Parathyroid adenoma (tissue), 2 donors: Measurements from ENCODE around the gene ASIC4.

Experiments
- H2AFZ ChIP-seq: fragments of 300-600 bp; sonication (generic); one replicate; pipeline ENCODE4 v1.7.0; 2017; ENCODE audit warnings: antibody characterized with exemption, mild to moderate bottlenecking
- H3K27ac ChIP-seq: fragments of 300-600 bp; sonication (generic); one replicate; pipeline ENCODE4 v1.7.0; 2017
- H3K27me3 ChIP-seq: fragments of 300-600 bp; sonication (generic); one replicate; pipeline ENCODE4 v1.7.0; 2017; ENCODE audit warnings: low read length; ENCODE audit not compliant: control insufficient read depth, insufficient read depth
- H3K36me3 ChIP-seq: fragments of 300-600 bp; sonication (generic); one replicate; pipeline ENCODE4 v1.7.0; 2017; ENCODE audit warnings: low read length; ENCODE audit not compliant: control insufficient read depth, insufficient read depth
- H3K4me1 ChIP-seq: fragments of 300-600 bp; sonication (generic); one replicate; pipeline ENCODE4 v1.7.0; 2017; ENCODE audit warnings: control low read depth
- H3K4me2 ChIP-seq: fragments of 300-600 bp; sonication (generic); one replicate; pipeline ENCODE4 v1.7.0; 2017; ENCODE audit warnings: low read length
- H3K4me3 ChIP-seq: fragments of 300-600 bp; sonication (generic); one replicate; pipeline ENCODE4 v1.7.0; 2017; ENCODE audit warnings: low read depth, low read length
- H3K79me2 ChIP-seq: fragments of 300-600 bp; sonication (generic); one replicate; pipeline ENCODE4 v1.7.0; 2017; ENCODE audit warnings: control low read depth
- H3K9ac ChIP-seq: fragments of 300-600 bp; sonication (generic); one replicate; pipeline ENCODE4 v1.7.0; 2017; ENCODE audit warnings: mild to moderate bottlenecking
- H3K9me3 ChIP-seq: fragments of 300-600 bp; sonication (generic); one replicate; pipeline ENCODE4 v1.7.0; 2017; ENCODE audit warnings: low read length; ENCODE audit not compliant: control insufficient read depth
- CTCF ChIP-seq: fragments of 300-600 bp; sonication (generic); IDR thresholded peaks from one replicate; pipeline ENCODE4 v1.7.0; 2017; ENCODE audit warnings: antibody characterized with exemption, mild to moderate bottlenecking
- donor health status: primary hyperparathyroidism.

ASIC4 gene

GRCh38 chr2:219578811-219579613, 64.7 kb downstream of the ASIC4 start:
- H3K36me3 ChIP-seq = no peaks in the 10 kb centered on the region
- no peak for TF ChIP-seq CTCF
- peak overlapping the region; percentile 37 for H3K27ac ChIP-seq

GRCh38 chr2:219581346-219581745, 67.1 kb downstream of the ASIC4 start:
- no peak overlapping the region for H3K27ac ChIP-seq
- no peak overlapping the region for H2AFZ ChIP-seq
- H3K4me1 ChIP-seq = peaks cover 5% of the 10 kb centered on the region
- H3K9me3 ChIP-seq = no peaks in the 10 kb centered on the region
- no peaks in the 10 kb centered on the region for H3K36me3 ChIP-seq
- H3K27me3 ChIP-seq = no peaks in the 10 kb centered on the region
- no peak overlapping the region for H3K9ac ChIP-seq
- no peak for TF ChIP-seq CTCF
- H3K4me2 ChIP-seq = no peak overlapping the region
- no peaks in the 10 kb centered on the region for H3K79me2 ChIP-seq
- H3K4me3 ChIP-seq = no peak overlapping the region

More at GRCh38 chr2:219578811-219579613, 64.7 kb downstream of the ASIC4 start:
- peaks cover 5% of the 10 kb centered on the region for H3K4me1 ChIP-seq
- no peaks in the 10 kb centered on the region for H3K27me3 ChIP-seq
- no peak overlapping the region for H3K4me3 ChIP-seq
- no peak overlapping the region for H3K9ac ChIP-seq
- H3K9me3 ChIP-seq = no peaks in the 10 kb centered on the region
- H2AFZ ChIP-seq = peak overlapping the region; percentile 79
- no peak overlapping the region for H3K4me2 ChIP-seq
- no peaks in the 10 kb centered on the region for H3K79me2 ChIP-seq
